ENCODE results near the gene DLG1.

The DLG1 gene

DNA sequence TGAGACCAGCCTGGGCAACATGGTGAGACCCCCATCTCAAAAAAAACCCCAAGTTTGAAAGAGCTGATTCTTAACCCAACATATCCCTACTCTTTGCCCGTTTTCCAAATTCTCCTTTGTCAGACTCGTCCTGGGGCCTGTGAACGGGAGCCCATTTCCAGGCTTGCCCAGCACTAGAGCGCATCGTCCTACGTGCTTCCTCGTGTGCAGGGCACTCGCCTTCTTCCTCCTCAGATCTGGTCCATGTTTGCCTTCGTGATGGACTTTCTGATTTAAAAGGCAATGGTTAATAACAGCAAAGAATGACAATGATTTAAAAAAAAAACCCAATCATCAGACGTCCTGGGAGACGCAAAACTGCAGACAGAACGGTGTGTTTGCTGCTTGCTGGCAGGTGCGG is 278.9 kb downstream of the DLG1 start:
- no peak for DNase-seq (ENCODE audit: low read depth in 4 of 4, low spot score in 1 of 4)

DNA sequence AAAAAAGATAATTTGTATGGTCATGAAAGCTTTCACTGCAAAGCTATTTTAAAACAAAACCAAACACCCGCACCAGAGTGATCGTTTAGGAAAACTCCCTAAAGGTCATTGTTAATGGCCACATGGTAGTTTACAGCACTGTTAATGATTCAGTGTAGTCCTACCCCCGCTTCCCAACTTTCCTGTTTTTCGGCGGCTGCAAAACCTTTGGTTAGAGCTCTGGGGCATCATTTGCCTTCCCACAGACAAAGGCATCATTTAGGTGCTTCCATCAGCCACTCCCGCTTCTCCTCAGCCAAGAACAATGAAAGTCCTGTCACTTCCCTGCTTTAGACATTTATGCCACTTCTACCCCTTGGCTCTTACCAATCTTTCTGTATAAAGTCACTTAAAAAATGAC is 279.4 kb downstream of the DLG1 start:
- no peak for DNase-seq (ENCODE audit: low read depth in 4 of 4, low spot score in 1 of 4)

DNA sequence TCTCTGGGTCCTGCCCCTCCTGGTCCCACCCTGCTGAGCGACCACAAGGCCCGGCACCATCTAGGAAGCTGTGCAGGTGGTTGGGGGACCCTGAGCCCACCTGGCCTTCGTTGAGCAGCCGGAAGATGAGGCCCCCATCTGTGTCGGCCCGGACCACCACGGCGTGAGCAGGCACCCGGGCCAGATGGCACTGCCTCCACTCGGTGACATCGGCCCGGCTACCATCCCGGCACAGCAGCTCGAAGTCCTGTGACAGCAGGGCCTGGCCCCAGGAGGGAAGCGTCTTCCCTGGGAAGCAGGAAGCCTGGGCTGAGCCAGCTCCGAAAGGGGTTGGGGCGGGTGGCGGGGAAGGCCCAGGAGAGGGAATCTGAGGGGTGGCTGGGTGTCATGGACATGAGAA is 281.4 kb downstream of the DLG1 start:
- DNase-seq (ENCODE audit: low read depth in 4 of 4, low spot score in 1 of 4): no peak

DNA sequence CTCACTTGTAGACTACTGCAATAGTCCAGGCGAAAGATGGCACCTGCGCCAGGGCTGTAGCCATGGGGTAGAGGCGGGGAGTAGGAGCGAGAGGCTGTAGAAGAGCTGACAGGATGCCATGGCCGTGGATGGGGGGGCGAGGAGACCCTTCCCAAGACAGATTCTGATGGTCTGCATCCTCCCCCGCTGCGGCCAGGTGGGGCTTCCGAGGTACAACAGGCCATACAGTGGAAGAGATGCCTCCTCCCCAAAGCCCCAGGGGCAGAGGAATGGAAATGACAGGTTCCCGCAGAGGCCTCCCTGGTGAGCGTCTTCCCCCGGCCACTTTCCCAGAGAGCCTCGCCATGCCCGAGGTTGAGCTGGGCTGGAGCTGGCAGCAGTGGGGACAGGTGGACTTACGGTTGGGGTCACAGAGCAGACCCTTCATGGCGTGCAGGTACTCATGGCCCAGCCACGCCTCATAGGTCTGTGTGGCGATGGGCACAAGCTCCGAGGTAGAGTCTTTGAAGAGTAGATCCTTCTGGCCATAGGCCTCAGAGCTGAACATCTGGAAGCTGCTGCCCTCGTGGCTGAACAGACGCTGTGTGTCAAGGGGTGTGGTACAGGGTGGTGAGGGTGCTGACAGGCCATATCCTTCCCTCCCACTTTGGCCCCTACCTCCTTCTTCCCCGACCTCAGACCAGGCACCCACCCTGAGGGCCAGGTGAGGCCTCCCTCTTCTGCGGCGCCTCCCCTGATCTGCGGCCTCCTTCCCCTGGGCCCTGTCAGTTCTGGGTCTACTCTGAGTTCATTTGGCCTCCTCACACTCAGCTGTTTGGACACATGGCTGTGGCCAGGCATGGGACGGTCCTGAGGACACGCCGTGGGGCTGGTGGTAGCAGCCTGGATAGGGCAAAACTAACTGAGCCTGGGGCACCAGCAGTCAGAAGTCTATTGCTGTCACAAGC is 282.3 kb downstream of the DLG1 start:
- DNase-seq (ENCODE audit: low read depth in 4 of 4, low spot score in 1 of 4): no peak

DNA sequence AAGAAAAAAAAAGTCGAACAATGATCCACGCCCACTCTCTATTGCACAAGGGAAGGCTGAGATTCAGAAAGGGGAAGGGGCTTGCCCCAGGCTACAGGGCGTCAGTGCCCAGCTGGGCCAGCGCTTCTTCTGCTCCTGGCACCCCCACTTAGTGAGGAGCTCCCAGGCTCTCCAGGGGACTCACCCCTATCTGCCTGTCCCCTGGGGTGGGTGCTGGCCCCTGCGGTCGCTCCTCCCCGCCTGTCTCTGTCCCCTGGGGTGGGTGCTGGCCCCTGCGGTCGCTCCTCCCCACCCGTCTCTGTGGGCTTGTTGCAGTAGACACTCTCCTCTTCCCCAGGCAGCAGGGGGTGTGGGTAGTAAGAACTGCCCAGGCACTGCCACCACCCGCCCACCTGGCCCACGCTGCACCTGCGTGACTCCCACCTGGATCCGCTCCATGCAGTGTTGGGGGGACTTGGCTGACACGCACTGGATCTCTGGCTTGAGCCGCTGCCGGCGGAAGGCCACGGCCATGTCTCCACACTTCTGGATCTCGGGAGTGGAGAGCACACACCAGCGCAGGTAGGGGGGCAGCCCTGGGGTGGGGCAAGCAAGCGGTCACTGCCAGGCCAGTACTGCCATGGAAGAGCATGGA is 283.4 kb downstream of the DLG1 start:
- no peak for DNase-seq (ENCODE audit: low read depth in 4 of 4, low spot score in 1 of 4)

DNA sequence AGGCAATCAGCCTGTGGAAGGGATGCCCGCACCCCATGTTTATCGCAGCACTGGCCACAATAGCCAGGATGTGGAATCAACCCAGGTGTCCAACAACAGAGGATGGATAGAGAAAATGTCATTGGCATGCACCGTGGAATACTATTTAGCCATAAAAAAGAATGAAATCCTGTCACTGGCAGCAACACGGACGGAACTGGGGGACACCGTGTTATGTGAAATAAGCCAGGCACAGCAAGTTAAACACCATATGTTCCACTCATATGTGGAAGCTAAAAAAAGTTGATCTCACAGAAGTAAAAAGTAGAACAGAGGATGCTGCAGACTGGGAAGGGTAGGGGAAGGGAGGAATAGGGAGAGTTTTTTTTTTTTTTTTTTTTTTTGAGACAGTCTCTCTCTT is 284.4 kb downstream of the DLG1 start:
- DNase-seq (ENCODE audit: low read depth in 4 of 4, low spot score in 1 of 4): no peak

DNA sequence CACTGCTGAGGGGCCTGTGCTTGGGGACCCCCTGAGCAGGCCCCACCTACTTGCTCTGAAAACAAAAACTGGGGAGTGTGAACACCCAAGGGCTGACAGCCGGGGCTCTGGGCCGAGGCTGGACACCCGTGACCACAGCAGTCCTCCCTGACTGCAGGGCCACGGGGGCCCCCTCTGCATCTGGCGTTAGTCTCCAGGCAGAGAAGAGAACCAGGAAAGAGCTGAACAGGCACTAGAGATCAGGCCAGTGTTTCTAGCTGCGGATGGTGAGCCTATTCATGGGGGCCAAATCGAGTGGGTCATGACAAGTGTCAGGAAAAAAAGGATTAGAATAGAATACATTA is 285.9 kb downstream of the DLG1 start:
- DNase-seq (ENCODE audit: low read depth in 4 of 4, low spot score in 1 of 4): no peak

DNA sequence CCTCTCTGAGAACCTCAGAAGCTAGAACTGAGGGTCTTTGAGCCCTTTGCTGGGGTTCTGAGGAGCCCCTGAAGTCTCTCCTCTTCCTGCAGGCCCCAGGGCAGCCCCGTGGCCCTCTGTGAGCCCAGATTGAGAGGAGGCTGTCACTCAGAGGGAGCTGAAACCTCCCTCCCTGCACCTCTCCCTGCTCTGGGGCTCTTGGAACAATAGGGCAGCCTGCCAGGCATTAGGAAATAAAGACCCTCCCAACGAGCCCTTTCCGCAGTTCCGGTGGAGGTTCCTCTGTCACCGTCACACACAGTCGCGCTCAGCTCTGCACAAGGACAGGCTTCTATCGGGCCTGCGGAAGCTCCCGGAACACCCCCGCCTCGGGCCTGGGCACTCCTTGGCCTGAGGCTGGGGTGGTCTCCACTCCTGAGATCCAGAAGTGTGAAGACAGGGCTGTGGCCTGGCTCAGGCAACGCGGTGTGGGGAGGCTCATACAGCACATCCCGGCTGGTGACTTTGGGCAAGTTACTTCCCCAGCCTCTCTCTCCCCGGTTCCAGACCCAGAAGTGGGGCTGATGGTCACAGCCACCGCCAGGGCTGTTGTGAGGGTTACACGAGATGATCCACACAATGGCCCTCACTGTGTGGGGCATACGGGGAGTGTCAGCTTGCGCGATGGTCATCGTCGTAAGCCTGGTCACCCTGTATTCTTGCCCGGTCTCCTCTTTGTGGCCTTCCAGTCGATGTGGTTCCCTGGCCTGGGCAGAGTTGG is 286.5 kb downstream of the DLG1 start:
- DNase-seq (ENCODE audit: low read depth in 4 of 4, low spot score in 1 of 4): no peak

DNA sequence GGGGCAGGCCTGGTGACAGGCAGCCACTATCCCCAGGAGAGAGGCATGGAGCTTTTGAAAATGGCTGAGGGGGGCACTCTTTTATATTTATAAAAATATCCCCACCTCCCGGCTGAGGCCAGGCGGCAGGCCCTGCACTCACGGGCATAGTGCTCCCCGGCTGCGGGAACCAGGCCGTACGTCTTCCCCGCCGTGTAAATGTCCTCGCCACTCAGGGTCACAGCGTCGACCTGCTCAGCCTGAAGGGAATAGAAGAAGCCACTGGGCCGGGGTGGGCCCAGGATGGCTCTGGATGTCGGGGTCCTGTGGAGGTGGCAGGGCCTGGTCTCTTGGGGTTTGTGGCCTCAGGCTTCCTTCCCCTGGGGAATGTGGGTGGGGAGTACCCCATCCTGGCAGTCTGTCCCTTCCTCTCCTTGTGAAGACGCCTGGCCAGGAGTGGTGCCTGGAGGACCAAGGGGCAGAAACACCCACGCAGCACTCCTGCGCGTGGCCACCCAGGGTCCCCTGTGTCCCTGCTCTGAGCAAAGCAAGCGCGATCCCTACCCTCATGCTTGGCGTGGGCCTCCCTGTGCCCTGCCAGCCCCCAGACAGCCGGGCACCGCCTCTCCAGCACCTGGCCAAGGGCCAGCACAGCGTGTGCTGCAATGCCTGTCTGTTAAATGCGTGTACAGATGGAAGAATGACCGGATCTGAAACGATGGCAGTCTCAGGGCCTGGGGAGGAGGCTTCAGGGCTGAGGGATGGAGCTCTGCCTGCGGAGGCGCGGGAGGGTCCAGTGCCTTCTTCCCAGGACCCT is 287.7 kb downstream of the DLG1 start:
- DNase-seq (ENCODE audit: low read depth in 4 of 4, low spot score in 1 of 4): no peak

DNA sequence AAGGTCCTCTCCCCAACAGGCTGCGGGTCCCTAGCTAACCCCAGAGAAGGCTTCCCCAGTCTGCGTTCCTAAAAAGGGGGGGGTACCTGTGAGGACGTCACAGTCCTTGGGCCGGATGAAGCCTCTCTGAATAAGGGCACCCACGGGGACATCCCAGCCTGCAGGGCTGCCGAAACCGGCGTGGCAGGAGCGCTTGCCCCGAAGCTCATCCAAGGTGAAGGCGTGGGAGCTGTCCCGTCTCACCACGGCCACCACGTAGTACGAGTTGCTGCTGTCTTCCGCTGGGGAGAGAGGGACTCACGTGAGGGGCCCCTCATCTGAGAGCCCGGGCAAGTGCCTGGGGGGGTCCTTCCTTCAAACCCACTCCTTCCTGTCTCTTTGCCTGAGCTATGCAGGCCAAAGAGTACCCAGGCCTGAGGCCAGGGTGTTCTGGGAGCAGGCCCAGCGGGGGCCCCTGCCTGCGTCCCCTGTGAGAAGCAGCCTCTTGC is 288.8 kb downstream of the DLG1 start:
- no peak for DNase-seq (ENCODE audit: low read depth in 4 of 4, low spot score in 1 of 4)

DNA sequence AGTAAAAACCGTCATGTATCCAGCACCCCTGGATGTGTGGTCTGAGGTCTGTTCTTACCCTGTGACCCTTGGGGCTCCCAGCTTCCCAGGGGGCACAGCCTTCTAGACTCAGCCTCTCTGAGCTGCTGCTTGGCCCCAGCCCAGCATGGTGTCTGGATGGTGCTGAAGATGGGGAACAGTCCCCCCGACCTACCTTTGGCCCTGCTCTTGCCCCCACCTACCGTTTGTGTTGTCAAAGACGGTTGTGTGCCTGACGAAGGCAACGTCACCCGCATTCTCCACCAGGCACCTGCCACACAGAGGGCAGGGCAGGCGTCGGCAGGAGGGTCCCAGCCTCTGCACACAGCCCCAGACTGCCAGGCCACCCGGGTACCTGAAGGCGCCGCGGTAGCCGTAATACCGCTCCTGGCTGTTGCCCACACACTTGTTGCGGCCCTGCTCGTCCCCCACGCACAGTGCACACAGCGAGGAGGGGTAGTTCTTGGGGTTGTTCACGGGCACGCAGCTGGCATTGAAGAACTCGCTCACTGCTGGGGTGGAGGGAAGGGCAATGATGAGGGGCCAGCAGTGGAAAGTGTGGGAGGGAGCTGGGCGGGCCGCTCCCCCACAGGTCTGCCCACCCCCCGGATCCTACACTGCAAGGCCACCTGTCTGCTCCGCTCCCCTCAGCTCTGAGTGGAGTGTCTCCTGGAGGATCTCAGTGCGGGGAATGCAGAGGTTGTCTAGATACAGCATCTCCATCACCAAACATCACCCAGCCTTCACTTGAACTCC is 289.8 kb downstream of the DLG1 start:
- DNase-seq (ENCODE audit: low read depth in 4 of 4, low spot score in 1 of 4): no peak

DNA sequence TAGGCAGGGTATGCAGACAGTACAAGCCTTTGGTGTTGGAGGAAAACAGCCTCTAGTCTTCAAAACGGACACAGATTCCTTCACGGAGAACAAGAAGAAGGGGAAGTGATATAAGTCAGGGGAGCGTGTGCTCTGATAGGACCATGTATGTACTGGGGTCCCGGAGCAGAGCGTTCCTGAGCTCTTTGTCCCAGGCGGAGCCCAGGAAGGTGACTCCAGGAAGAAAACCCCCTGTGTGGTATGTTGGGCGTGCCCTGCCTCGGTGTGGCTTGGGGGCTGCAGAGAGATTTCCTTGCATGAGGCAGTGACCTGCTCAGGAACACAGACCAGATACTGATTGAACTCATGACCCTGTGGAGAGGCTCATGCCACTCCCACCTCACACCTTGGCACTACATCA is 290.5 kb downstream of the DLG1 start:
- no peak for DNase-seq (ENCODE audit: low read depth in 4 of 4, low spot score in 1 of 4)

DNA sequence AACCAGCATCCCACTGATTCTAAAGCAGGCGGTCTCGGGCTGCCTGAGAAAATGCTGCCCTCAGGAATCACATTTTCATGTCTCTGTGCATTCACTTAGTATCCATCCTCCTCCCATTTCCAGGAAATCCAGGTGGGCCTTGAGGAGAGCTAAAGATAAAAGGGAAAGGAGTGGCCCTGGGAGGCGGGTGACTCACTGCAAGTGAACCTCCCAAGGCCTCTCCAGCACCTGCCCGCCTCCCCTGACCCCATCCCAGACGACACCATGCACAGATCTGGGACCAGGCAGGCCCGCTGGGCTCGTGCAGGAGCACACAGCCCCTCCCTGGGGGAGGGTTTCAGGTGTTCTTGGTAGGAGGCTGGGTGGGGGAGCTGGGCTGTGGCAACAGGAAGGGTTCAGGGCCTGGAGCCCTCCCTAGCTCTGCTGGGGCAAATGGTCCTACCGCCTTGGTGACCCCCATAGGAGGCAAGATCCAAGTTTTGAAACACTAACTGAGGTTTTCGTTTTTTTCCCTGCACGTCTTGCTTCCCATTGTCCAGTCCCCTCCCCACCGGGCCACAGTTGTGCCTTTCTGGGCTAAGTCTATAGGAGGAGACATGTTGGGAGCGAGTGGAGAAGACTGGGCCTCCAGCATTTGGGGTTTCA is 291.0 kb downstream of the DLG1 start:
- no peak for DNase-seq (ENCODE audit: low read depth in 4 of 4, low spot score in 1 of 4)

DNA sequence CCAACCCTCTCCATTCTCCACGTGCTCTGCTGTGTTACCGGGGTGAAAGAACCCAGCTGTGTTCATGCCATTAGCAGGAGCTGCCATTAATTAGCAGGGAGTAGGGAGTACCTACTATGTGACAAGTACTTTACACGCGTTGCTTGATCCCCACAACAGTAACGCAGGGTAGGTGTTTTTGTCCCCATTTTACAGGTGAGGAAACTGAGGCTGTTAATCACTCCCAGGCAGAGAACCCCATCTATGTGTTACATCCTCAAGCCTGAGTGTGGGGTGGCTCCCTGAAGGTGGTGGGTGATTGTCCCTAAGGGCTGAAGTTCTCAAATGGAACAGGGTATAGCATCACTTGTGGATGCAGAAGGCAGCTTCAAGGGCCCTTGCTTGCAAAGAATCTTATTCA is 291.6 kb downstream of the DLG1 start:
- no peak for DNase-seq (ENCODE audit: low read depth in 4 of 4, low spot score in 1 of 4)

DNA sequence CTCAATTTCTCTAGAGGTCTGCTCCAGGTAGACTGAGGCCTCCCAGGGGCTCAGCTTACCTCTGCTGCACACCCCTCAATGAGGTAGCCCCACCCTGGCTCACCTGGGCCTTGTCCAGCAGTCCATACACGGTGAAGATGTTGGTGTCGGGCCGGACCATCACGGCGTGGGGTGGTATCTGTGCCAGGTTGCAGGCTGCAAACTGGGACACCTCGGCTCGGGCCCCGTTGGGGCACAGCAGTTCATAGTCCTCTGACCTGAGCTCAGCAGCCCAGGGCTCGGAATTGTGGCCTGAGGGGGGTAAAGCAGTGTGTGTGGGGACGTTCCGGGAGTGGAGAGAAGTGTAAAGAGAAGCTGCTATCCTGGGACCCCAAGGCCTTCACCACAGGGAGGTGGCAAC is 292.0 kb downstream of the DLG1 start:
- DNase-seq (ENCODE audit: low read depth in 4 of 4, low spot score in 1 of 4): no peak

DNA sequence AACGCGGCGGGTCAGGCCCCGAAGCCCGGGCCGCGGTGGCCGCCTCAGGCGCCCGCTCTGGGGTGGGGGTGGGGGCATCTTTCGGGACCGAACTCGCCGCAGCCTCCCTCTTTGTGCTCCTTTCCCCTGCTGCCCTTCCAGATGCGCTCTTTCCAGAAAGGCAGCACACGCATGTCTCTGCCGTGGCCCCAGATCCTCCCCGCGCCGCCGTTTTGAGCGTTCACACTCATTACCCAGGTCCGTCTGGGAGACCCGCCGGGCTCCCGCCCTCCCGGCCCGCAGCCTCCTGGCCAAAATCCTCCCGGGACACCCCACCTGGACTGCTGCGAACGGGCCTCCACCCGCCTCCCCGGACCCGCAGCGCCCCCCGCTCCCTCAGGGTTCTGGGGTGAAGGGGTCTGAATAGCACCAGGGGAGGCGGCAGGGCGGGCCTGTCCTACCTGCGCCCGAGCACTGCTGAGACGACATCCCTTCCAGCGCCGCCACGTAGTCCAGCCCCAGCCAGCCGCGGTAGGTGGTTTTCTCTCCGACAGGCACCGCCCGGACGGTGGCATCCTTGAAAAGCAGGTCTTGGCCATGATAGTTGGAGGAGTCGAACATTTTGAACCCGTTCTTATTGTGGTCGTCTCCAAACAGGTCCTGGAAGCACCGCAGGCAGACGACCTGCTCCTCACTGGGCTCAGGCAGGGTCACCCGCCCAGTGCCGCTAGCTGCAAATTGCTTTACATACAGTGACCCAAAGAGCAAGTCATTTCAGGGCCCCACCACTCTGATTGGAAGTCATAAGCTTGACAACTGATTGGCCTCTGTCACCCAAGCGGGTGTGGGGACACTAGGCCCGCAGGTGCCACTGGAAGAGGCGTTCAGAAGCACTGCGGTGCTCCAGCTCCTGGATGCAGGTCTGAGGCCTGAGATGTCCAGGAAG is 294.7 kb downstream of the DLG1 start:
- DNase-seq (ENCODE audit: low read depth in 4 of 4, low spot score in 1 of 4): peak in 2 of 4 experiments; percentile 11 to 18

DNA sequence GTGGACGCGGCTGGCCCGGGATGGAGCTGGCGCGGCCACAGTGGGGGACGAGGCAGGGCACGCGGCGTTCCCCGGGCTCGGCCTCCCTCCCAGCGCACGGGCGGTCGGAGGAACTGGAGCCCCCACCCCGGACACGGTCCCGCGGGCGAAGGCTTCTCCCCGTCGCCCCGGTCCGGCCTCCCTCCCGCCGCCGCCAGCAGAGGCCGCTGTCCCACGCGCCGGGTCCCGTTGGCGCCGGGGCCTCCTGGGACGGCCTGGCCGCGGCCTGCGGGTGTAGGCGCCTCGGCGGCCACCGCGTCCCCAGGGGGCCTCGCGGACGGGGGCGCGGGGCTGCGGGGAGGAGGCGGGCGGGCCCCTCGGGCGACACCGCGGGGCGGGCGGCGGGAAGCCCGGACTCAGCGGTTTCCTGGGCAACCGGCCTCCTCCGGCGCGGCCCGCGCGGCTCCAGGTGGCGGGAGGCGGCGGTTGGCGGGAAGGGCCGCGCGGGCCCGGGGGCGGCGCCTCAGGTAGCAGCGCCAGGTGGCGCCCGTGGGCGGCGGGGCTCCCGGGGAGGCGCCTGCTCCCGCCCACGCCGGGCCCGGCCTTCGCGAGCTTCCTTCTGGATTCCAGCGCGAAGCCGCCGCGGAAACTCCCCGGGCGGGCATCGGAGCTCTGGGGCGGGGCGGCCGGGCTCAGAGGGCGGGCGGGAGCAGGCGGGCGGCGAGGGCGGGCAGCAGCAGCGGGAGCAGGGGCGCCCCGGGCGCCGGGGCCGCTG is 295.5 kb downstream of the DLG1 start:
- peak; percentile 50 to 86 (median 65) for DNase-seq (ENCODE audit: low read depth in 4 of 4, low spot score in 1 of 4)
